HPDE6-E6E7 (cell line): ENCODE results near the gene RALGPS1.
A peak's percentile ranks its signal among the peaks of the same experiment; 100 is the strongest.

Source experiments
- DNase-seq: peaks from one replicate; pipeline ENCODE4 v3.0.0; 2011; ENCODE audit warnings: missing footprints; ENCODE audit errors: extremely low spot score

RALGPS1 gene

GRCh38 chr9:127053057-127053821 lies 138.7 kb downstream of the RALGPS1 start:
- DNase-seq: no peak

- DNase-seq: no peak
These were observed 139.4 kb downstream of the RALGPS1 start for GRCh38 chr9:127053960-127054359.

DNA sequence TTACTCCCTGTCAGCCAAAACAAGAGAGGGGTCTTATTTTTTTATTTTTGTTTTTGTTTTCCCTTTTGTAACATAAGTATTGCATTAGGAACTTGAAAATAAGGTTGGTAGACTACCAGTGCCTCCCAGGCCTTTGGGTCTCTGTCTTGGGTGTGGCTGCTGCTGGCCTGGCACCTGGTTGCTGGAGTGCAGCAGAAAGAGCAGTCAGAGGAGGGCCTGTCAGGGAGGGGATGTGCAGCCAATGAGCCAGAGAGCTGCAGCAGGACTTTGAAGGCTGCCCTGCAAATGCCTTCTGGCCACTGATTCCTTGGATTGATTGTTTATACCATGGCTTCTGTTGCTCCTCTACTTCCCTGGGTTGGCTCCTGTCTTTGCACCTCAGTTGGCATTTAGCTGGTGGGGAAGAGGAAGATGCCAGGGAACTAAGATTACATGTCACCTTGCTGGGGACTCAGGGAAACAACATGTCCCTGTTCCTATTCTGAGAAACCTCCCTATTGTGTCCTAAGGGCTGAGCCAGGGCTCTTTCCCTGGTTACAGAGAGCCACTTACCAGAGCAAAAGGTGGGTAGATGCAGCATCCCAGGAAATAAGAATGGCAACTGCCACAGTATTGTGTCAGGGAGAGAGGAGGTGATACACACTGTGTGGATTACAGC lies 141.3 kb downstream of the RALGPS1 start:
- no peak for DNase-seq

GRCh38 chr9:127056446-127056845 lies 141.9 kb downstream of the RALGPS1 start:
- no peak for DNase-seq

DNA sequence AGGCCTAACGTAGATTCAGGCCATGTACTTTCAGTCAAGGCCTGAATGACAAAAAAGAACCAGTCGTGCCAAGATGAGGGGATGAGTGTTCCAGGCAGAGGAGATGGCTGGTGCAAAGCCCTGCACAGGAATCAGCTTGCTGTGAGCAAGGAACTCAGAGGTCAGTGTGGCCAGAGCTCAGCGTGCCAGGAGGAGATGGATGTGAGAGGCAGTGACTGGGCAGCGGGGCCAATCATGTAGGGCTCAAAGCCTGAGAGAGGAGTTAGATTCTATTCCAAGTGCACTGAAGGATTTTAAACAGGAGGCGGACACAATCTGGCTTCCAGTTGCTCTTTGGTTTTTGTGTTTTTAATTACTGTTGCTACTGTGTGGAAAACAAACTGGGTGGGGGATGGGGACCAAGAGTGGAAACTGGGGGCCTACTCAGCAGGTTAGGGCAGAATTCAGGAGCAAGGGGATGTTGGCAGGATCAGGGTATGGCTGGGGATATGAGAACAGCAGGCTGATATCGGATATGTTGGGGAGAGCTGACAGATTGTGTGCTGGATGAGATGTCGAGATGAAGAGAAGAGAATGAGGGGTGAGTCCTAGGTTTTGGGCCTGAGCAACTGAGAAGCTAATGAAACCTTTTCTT lies 143.5 kb downstream of the RALGPS1 start:
- no peak for DNase-seq

GRCh38 chr9:127058645-127059021 lies 144.1 kb downstream of the RALGPS1 start:
- DNase-seq: no peak

- DNase-seq: no peak
These were observed 144.4 kb downstream of the RALGPS1 start for GRCh38 chr9:127059030-127059429.

GRCh38 chr9:127059765-127060361 lies 145.3 kb downstream of the RALGPS1 start:
- DNase-seq: no peak

DNA sequence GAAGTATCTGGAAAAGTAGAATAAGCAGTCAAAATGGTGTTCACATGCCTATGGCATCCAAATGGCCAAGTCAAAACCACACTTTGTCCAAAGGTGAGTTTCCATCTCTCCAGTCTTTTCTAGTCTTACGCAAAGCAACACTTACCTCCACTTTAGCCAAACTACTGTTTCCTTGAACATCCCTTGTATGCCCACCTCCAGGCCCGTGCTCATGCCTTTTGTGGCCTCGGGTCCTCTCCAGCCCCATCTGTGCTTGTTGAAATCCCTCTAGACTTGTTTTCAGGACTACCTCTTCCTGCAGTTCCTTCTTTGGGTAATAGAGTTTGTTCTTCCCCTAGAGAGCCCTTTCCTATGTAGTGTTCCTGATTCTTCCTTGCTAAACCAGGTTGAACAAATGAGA lies 146.8 kb downstream of the RALGPS1 start:
- DNase-seq: no peak

DNA sequence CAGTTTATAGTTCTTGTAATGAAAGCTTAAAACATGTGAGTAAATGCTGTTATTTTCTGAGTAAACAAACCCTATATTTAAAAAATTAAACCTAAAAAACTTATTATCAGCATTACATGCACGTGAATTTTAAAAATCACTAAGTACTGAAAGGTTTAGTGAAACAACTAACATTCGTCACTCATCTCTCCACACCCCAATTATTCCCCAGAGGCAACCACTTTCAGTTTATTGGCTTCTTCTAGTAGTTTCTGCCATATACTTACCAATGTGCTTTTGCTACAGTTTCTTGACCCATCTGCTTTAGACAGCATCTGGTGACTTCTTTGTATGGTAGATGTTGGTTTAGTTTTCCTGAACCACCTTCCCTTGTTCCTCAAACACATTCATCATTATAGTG lies 149.8 kb downstream of the RALGPS1 start:
- no peak for DNase-seq

GRCh38 chr9:127065592-127065991 lies 151.0 kb downstream of the RALGPS1 start:
- no peak for DNase-seq

- no peak for DNase-seq
These were observed 151.7 kb downstream of the RALGPS1 start for GRCh38 chr9:127066060-127066850.

DNA sequence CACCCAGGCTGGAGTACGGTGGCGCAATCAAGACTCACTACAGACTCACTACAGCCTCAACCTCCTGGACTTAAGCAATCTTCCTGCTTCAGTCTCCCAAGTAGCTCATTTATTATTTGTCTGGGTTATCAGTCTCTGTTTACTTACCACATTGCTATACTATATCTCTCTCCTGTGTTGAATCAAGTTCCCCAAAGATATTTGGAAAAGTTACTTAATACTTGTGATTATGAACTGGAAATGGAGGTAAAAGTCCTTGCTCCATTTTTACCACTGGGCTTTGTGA lies 152.2 kb downstream of the RALGPS1 start:
- DNase-seq: no peak

- DNase-seq: peak; percentile 50
These were observed 153.1 kb downstream of the RALGPS1 start for GRCh38 chr9:127067603-127068220.

DNA sequence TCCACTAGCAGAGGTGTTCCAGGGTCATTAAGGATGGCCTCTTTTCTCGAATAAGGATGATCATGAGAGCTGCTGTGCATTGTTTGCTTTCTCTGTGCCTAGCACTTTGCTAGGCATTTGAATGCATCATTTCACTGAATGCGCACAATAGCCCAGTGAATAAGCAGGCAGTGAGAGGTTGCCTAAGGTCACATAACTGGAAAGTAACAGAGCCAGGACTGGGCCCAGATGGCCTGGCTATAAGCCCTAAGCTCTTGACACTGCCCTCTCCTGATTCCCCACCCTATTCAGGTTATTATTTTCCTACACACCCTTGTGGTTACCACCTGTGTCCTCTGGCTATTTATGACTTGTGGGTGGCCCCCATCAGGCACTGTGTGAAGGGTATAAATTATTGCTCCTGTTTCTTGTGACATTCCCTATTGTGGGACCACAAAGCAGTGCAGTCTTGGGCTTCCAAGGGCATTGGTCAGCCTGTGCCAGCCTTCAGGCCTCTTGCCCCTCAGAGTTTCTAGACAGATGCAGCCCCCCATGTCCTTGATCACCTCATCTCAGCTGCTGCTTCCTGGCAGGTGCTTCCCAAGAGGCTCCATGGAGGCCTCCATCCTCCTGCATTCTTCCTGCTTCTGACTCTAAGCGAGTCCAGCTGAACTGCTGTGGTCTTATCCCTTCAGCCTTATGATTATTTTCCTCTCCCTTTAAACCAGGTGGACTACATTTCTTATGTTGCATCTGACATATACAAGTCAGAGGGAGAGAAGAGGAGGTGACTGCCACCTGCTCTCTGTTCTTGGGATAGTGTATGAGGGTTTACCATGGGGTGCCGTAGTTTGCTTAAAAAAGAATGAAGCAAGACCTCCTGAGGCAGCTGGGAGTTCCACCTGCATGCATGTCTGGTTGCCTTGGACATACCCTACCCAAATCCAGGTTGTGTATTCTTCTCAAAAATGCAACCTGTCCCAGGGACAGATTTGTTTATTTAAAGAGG lies 160.3 kb downstream of the RALGPS1 start:
- DNase-seq: no peak

- DNase-seq: no peak
These were observed 161.2 kb downstream of the RALGPS1 start for GRCh38 chr9:127075624-127076372.

DNA sequence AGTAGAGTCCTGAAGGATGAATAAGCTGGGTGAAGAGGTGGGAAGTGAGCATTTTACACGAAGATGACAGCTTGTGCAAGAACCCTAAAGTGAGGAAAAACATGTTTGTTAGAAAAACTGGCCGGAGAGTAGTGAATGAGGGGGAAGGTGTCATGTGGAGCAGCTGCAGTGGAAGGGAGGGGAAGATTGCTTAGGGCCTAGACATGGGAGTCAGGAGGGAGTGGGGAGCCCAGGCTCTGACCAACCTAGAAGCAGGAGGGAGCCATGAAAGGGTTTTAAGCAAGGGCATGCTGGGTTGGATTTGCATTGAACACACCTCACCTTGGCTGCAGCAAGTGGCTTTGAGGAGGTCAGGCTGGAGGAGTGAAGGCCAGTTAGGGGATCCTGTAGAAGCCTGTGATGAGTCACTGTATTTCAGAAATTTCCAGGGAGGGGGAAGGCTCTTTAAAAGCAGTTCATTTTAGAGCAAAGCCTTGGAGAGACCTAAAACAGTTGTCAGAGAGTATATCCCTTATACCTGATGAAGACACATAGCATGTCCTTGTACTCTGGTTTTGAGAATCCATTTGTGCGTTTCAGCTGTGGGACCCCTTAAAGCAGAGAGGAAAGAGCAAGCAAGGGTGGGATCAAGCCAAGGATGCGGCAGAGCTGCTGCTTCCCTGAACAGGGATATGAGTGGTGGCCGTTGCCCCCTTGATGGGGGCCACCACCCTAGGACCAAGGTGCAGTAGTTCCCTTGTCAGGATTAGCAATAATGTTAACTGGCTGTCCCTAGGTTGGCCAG lies 162.5 kb downstream of the RALGPS1 start:
- no peak for DNase-seq

- DNase-seq: no peak
These were observed 163.0 kb downstream of the RALGPS1 start for GRCh38 chr9:127077644-127077946.

DNA sequence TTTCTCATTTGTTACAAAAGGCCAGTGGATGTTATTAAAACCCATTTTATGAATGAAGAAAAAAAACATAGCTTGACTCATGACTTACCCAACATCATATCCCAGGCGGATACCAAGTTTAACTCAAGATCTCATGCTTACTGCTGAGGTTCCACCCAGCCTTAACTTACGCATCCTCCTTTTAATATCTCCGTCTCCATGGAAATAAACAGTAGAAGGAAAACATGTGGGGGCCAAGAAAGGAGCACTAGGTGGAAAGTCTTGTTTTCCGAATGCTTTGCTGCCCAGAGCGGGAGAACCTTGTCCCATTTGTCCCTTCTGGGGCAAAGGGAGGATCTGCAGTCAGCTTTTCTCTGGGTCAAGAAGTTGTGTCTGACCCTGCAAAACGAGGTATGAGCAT lies 163.8 kb downstream of the RALGPS1 start:
- no peak for DNase-seq
